Ovary (tissue), 9 donors: ENCODE data around the gene CNTRL. TPM values are rescaled to one million over a fixed set of nuclear protein-coding genes. Genes with fewer than 3 reads are reported as not detected.

ENCODE experiments used
- DNase-seq, 5 donors: peaks; one replicate each; pipeline ENCODE4 v3.0.0-alpha.2; 2019 to 2020
- H3K27ac ChIP-seq, 2 donors: fragments of 200-600 bp; one replicate each; pipeline versions ENCODE4 v1.5.1 to v1.8.0; 2019 to 2022
- H3K27me3 ChIP-seq: fragments of 200-600 bp; one replicate; pipeline ENCODE4 v1.8.0; 2022
- H3K36me3 ChIP-seq: fragments of 200-600 bp; sonication (generic); one replicate; pipeline ENCODE4 v1.5.1; 2019
- H3K4me1 ChIP-seq: one replicate; pipeline ENCODE4 v1.8.1; 2013; ENCODE audit warnings: mild to moderate bottlenecking, moderate library complexity; ENCODE audit not compliant: insufficient read depth
- H3K4me3 ChIP-seq: fragments of 200-600 bp; sonication (generic); one replicate; pipeline ENCODE4 v1.5.1; 2017
- H3K9me3 ChIP-seq, 2 donors: fragments of 200-600 bp in 1 of 2; sonication (generic) in 1 of 2; one replicate each; pipeline versions ENCODE4 v1.5.1 to v1.8.1; 2013 to 2019; ENCODE audit warnings: mild to moderate bottlenecking in 1 of 2, moderate library complexity in 1 of 2
- EP300 ChIP-seq: sonication (generic); formaldehyde crosslinking; IDR thresholded peaks from one replicate; pipeline ENCODE4 v1.6.1; 2017; ENCODE audit warnings: antibody characterized with exemption
- POLR2A ChIP-seq: fragments of 450-650 bp; IDR thresholded peaks from one replicate; pipeline ENCODE4 v1.6.1; 2017; ENCODE audit warnings: antibody characterized with exemption, mild to moderate bottlenecking, moderate library complexity
- WGBS, 3 donors: extraction: QIAGEN DNeasy Blood & Tissue Kit in 1 of 3; methylation state at CpG; one replicate each; pipeline versions ENCODE4 v1.1.5 to v1.1.7; 2013 to 2017; 5-methylcytosine and 5-hydroxymethylcytosine counted together
- intact Hi-C, 4 donors: fragments of 100-400 bp; cut with DNase I; formaldehyde crosslinking; loops; one replicate each; pipeline versions ENCODE4 v1.11.0 to v1.15.1; 2022 to 2023
- polyA plus RNA-seq, 2 donors: library from polyadenylated mRNA; stranded (reverse); fragments of 200-250 nt in 1 of 2; fragments of 350-450 nt in 1 of 2; fragmentation: Illumina TruSeq in 1 of 2; extraction: RNeasy Lipid Tissue Mini Kit (QIAGEN cat#74804) in 1 of 2; gene quantifications; one replicate each; pipeline ENCODE4 v1.2.3, GENCODE V29; 2013 to 2014
- total RNA-seq, 7 donors: library from RNA; depleted of rRNA in 2 of 7; stranded (reverse); fragments of >200 nt in 2 of 7; fragmentation: NEBNext Ultra II Directional in 3 of 7; extraction: Animal tissue kit (Norgen Biotek cat#: 25700) in 3 of 7; gene quantifications; one replicate each; pipeline versions ENCODE4 v1.1.0 to v1.2.4, GENCODE V29; 2016 to 2023
- TF ChIP-seq, protein P1 (sequence below), 3 donors: fragments of 450-650 bp in 2 of 3; fragments of 200-600 bp in 1 of 3; IDR thresholded peaks; one replicate each; pipeline versions ENCODE4 v1.5.1 to v1.8.0; 2016 to 2022; ENCODE audit warnings: antibody characterized with exemption in 3 of 3, mild to moderate bottlenecking in 1 of 3
- donor health status: DM: no; HTN: no; CAD: no; lungs with moderate emphysema.
- donor health status: DM: no; HTN: no; CAD: no.
- donor health status: Bipolar disorder and iron deficiency.
- donor health status: DM: yes; HTN: yes; CAD: no.
- donor health status: DM: no; HTN: no; CAD: no.
- donor health status: DM: yes; HTN: yes; CAD: no.

The CNTRL gene
- total and polyA plus RNA-seq, 9 donors = 10.0 to 27.2 (median 19.0) TPM

DNA sequence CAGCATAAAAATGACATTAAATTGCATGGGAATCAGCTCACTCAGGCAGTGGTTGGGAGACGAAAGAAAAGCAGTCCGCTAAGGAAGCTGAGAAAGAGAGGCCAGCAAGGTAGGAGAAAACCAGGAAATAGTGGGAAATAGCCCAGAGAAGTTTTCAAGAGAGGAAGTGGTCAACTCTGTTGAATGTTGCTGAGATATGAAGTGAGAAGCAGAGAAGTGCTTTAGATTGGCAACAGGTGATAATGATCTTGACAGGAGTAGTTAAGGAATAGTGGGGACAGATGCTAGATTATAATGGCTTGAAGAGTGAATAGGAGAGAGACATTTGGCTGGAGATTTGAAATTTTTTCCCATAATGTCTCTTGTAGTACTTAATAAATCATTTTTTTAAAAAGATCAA, 30.8 kb downstream of the CNTRL start:
- no peaks in the 10 kb centered on the region for H3K4me1 ChIP-seq
- no peak for DNase-seq
- H3K4me3 ChIP-seq = no peak overlapping the region
- no peaks in the 10 kb centered on the region for H3K27me3 ChIP-seq
- H3K27ac ChIP-seq = no peak overlapping the region
- intact Hi-C loops = no loop called here
- no peaks in the 10 kb centered on the region for H3K9me3 ChIP-seq
- TF ChIP-seq POLR2A = no peak
- TF ChIP-seq EP300 = no peak
- TF ChIP-seq, protein P1, sequence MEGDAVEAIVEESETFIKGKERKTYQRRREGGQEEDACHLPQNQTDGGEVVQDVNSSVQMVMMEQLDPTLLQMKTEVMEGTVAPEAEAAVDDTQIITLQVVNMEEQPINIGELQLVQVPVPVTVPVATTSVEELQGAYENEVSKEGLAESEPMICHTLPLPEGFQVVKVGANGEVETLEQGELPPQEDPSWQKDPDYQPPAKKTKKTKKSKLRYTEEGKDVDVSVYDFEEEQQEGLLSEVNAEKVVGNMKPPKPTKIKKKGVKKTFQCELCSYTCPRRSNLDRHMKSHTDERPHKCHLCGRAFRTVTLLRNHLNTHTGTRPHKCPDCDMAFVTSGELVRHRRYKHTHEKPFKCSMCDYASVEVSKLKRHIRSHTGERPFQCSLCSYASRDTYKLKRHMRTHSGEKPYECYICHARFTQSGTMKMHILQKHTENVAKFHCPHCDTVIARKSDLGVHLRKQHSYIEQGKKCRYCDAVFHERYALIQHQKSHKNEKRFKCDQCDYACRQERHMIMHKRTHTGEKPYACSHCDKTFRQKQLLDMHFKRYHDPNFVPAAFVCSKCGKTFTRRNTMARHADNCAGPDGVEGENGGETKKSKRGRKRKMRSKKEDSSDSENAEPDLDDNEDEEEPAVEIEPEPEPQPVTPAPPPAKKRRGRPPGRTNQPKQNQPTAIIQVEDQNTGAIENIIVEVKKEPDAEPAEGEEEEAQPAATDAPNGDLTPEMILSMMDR (IDR thresholded peaks at IDR 0.05) = no peak
- no peaks in the 10 kb centered on the region for H3K36me3 ChIP-seq
- WGBS, 3 donors = 91 to 96% (median 91%) methylated on average over 2 of the region's 2 CpGs

DNA sequence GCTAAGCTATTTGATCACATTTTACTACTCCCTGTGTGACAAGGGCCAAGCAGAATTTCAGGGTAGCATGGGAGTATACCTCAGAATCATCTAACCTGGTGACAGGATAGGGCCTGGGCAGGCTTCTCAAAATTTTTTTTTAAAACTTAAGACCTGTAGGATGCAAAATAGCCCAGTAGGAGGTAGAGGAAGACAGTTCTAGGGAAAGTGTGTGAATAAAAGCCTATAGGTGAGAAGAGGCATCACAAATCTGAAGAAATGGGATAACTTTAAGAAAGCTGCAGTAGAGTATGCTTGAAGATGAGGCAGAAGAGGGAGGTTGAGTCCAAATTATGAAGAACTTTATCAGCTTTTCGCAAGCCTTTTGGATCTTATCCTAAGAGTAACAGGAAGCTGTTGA, 32.3 kb downstream of the CNTRL start:
- 53 to 68% (median 57%) methylated on average over 1 of the region's 1 CpG for WGBS, 3 donors
- Histone ChIP-seq H3K4me1 (no peaks in the 10 kb centered on the region), H3K9me3 (no peaks in the 10 kb centered on the region), H3K27ac (no peak overlapping the region), H3K4me3 (no peak overlapping the region), H3K27me3 (no peaks in the 10 kb centered on the region), H3K36me3 (no peaks in the 10 kb centered on the region)
- DNase-seq = no peak
- intact Hi-C loops = no loop called here
- no peak for TF ChIP-seq EP300
- TF ChIP-seq POLR2A = no peak
- TF ChIP-seq, protein P1 (IDR thresholded peaks at IDR 0.05) = no peak

DNA sequence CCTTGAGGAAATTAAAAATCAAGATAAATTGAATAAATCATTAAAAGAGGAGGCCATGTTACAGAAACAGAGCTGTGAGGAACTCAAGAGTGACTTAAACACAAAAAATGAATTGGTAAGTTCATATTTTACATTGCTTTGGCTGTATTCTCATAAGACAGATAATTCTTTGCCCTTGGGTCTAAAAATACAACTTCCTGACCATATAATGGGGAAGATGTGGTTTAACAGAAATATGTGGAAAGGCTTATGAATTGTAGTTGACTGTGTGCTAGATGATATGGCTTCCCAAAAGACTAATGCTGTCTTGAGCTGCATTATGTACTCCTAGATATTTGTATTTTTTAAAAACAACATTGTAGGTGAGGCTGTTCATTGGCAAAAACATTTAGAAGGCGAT, 33.1 kb downstream of the CNTRL start:
- Histone ChIP-seq H3K27me3 (no peaks in the 10 kb centered on the region), H3K4me1 (no peaks in the 10 kb centered on the region), H3K36me3 (no peaks in the 10 kb centered on the region), H3K27ac (no peak overlapping the region), H3K4me3 (no peak overlapping the region), H3K9me3 (no peaks in the 10 kb centered on the region)
- 94 to 98% (median 98%) methylated on average over 1 of the region's 1 CpG for WGBS, 3 donors
- intact Hi-C loops = no loop called here
- DNase-seq = no peak
- TF ChIP-seq POLR2A = no peak

DNA sequence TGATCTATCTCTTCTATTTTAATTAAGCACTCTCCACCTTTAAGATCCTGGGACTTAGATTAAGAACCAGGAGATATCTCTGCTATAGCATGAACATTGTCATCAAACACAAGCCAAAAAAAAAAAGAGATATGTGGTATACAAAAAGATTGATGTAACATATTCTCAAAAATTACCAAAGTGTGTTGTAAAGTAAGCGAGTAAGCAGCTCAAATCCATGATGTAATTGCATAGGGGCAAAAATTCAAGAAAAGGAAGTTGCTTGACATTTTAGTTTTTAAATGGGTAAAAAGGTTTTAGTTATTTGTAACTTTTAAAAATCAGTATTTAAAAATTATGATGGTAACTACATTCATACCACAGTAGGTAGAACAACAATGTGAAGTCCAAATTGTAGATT, 40.7 kb downstream of the CNTRL start:
- Histone ChIP-seq H3K4me1 (no peaks in the 10 kb centered on the region), H3K4me3 (no peak overlapping the region), H3K9me3 (no peaks in the 10 kb centered on the region), H3K36me3 (no peaks in the 10 kb centered on the region), H3K27ac (no peak overlapping the region), H3K27me3 (no peaks in the 10 kb centered on the region)
- no peak for DNase-seq
- 93 to 95% (median 94%) methylated on average over 1 of the region's 1 CpG for WGBS, 3 donors
- TF ChIP-seq, protein P1 (IDR thresholded peaks at IDR 0.05) = no peak
- TF ChIP-seq POLR2A (no peak), EP300 (no peak)
- intact Hi-C loops = no loop called here

DNA sequence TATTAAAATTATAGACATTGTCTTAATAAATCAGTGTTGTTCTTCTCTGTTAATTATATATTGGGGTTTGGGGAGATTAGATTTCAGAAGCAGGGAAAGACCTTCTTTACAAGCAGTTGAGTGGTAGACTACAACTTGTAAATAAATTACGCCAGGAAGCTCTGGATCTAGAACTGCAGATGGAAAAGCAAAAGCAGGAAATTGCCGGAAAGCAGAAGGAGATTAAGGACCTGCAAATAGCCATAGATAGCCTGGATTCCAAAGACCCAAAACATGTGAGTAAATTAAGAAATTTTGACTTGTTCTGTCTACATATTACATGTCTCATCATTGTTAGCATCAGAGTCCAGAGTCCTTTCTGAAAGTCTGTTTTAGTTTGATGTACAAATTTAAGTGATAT, 43.5 kb downstream of the CNTRL start:
- Histone ChIP-seq H3K4me3 (no peak overlapping the region), H3K36me3 (no peaks in the 10 kb centered on the region), H3K27ac (no peak overlapping the region), H3K4me1 (peaks cover 1% of the 10 kb centered on the region), H3K9me3 (no peaks in the 10 kb centered on the region), H3K27me3 (no peaks in the 10 kb centered on the region)
- intact Hi-C loops = no loop called here
- no peak for TF ChIP-seq POLR2A
- no peak for TF ChIP-seq EP300
- TF ChIP-seq, protein P1 (IDR thresholded peaks at IDR 0.05) = no peak
- no peak for DNase-seq
- 85 to 89% (median 89%) methylated on average over 2 of the region's 2 CpGs for WGBS, 3 donors
